GM19351 (cell line): ENCODE measurements around the gene IRF2.

Source experiments
- ATAC-seq: cut with Tn5 transposase; IDR thresholded peaks from one replicate; pipeline ENCODE4 v1.9.1; 2021; ENCODE audit warnings: mild to moderate bottlenecking, moderate library complexity; ENCODE audit not compliant: unreplicated experiment

Gene IRF2

DNA sequence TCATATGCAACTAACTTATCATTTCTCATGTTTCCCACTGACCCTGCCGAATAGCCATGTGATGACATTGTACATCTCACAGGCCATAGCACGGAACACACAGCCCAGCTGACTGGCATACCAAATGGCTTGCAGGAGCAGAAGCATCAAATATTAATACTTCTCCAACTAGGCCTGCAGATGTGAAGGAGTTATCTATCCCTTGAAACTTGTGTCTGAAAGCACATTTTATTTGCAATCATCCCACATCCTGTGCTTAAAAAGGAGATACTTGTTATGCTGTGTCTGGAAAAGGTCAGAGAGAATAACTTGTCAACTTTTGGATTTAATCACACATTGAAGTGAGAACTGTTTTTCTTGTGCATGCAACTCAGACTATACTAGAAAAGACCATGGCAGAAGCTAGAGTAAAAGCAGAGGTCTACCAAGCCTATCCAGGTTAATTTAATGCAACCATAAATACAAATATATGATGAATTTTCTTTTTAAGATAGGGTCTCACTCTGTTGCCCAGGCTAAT lies 100.4 kb downstream of the IRF2 start:
- no peak for ATAC-seq

DNA sequence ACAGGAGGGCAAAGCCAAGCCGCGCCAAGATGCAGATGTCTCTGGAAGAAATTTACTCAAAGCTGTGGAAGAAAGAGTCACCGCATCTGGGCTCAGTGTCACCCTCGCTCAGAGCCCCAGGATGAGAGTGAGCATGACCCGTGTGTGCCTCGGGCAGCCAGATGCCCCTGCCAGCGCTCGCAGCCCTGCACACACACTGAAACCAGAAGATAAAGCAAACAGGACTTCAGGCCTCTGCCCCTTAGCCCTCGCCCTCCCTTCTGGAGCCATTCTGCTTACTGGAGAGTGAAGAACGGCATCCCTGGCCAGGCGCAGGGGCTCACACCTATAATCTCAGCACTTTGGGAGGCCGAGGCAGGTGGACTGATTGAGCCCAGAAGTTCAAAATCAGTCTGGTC lies 103.0 kb downstream of the IRF2 start:
- ATAC-seq, result no peak

DNA sequence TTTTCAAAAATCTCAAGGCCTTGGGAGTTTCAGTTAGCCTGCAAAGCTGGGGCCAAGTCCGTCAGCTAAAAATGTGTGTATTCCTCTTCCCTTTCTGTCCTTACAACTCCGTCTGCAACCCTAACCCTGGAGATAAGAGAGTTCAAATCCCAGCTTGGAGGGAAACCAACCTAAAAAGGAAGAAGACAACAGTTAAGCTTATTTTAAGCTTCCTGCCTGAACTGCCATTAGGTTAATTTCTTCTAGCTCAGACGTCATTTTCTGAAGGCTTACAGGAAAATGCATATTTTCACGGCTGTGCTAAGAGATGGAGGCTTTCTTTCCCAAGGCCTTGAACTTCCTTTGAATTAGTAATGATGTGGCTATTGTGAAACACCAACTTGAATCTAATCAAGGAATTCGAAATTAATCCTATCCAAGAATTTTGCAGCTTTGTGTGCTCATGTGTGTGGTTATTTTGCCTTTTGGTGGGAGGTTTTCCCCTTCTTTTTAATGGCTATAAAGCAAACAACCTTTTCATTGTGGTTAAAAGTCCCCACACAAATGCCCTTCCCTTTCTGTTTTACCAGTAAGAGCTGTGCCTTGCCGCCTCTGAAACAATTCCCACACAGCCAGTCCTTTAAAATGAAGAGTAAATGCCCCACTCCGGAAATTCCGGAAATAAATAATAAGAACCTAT lies 103.5 kb downstream of the IRF2 start:
- no peak for ATAC-seq

DNA sequence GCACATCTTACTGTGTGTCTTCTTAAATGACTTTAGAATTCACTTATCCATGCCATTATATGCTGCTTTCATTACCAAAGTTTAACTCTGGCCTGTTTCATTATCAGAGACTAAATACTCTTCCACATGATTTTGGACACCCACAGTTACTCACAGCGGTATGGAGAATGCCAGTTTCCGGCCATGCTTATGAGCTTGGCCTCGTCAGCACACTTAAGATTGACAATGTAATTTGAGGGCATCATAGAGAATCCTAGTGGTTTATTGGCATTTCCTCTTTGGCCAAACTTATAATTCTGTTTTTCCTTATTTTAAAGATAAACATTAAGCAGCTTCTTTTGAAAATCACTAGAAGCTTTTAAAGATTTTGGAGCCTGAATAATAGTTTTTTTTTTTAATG lies 104.5 kb downstream of the IRF2 start:
- ATAC-seq, result no peak

DNA sequence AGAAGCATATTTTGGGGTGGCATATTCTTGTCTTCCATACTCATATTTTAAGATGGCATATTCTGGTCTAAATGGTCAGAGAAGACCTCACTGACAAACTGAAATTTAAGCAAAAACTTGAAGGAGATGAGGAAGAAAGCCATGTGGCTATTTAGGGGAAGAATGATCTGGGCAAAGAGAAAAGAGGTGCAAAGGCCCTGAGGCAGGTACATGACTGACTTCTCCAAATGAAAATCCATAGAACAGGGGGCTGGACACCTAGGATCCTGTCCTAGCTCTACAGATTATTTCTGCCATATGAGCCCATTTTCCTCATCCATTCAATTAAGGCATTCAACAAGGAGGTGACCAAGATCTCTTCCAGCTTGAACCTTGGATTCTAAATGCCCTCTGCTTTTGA lies 105.6 kb downstream of the IRF2 start:
- no peak for ATAC-seq

DNA sequence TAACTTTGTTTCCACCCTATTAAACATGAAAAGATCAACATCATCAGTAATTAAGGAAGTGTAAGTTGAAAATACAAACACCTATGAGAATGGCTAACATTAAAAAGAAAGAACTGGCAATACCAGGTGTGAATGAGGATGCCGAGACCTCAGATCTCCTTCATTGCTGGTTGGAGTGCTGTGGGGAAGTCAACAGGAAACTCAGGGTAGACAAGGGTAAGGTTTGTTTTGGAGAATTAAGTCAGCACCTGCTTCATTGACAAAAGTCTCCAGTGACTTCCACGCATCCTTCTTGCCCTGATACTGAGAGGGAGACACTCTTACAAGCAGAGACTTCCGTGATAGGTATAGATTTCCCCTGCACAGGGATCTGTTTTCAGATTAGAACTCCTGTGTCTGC lies 106.1 kb downstream of the IRF2 start:
- no peak for ATAC-seq

DNA sequence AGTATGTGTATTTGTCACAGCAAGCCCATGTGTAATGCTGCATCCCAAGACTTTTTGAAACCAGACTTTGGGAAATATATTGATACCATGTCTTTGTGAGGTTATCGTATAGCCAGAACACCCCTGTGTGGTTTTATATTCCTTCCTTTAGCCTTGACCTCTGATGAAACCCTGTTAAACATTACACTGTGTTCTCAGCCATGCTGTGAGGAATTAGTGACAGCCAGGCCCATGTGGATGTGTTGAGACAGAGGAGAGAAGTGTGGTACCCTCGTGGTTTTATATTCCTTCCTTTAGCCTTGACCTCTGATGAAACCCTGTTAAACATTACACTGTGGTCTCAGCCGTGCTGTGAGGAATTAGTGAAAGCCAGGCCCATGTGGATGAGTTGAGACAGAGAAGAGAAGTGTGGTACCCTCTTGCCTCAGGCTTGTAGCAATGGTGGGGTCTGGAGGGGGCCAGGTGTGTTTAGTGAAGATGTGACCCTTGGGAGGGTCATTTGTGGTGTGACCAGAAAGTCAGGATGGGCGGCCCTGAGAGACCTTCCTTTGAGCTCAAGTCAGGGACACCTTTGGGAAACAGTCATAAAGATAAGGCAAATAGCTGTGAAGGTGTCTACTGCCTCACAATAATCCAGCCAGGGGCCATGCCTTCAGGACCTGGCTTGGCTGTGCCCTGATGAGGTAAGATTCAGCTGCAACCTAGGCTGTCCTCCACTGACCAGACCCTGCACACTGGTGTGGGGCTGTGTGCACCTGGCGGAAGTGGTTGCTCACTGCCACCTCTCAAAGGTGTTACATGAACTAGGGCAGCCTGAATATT lies 110.0 kb downstream of the IRF2 start:
- ATAC-seq, result no peak

DNA sequence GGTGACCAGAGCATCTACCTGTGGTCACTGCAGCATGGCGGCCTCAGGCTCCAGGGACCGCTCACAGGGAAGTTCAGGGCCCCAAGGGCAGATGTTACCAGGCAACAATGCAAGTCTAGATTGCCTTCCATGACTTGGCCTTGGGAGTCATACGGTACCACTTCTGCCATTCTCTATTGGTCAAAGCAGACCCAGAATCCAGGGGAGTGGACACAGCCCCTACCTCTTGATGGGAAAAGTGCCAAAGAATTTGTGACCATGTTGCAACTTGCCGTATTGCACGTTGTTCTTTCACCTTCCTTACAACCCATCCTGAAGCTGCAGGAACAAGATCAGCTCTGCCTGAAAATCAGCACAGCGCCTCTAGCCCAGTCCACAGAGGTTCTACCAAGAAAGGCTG lies 111.1 kb downstream of the IRF2 start:
- ATAC-seq, result no peak

DNA sequence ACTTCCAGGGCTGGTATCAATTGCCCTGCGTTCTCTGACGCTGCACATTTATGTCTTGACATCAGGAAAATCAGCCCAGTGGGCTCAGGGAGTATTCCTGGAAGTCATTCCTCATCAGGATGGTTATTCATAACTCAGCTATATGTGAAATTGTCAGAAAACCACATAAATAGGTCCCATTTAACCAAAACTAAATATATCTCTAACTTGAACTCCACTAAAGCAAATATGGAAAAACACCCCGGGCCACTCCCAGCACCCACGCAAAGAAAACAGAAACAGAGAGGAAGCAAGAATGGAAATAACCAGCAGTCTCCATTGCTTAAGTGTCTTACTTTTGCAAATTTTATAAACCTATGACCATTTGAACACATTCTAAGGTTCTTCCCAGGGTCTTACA lies 112.0 kb downstream of the IRF2 start:
- no peak for ATAC-seq

DNA sequence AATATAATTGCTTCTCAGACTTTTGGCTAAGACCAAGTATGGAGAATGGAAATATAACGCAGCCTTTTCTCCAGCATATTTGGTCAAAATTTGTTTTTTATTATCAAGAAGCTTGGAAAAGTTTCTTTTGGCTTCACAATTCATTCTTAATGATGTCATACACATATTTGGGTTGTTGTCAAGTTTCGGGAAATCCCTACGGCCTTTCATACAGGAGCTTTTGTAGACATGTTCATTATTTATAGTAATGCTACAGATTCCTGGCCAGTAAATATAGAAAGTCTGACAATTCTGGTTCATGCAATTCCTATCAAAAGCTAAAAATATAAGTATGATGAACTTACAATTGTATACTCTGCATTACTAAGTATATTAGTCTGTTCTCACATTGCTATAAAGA lies 112.9 kb downstream of the IRF2 start:
- ATAC-seq, result no peak

DNA sequence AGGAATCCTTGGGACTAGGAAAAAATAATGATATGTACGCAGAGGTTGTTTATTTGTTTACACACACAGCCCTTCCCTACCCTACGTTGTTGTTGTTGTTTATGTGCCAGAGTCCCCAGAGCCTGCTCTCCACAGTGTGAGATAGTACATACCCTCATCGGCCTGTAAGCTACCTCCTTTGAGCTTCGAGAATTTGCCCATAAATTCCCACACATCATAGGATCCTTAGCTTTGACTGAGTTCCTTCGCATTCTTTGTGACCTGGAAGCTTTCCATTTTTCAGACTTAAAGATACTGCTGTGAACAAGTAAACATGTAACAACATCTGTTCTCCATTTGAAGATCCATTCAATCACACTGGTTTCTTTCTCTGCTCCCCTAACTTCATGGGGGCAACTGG lies 114.5 kb downstream of the IRF2 start:
- no peak for ATAC-seq

DNA sequence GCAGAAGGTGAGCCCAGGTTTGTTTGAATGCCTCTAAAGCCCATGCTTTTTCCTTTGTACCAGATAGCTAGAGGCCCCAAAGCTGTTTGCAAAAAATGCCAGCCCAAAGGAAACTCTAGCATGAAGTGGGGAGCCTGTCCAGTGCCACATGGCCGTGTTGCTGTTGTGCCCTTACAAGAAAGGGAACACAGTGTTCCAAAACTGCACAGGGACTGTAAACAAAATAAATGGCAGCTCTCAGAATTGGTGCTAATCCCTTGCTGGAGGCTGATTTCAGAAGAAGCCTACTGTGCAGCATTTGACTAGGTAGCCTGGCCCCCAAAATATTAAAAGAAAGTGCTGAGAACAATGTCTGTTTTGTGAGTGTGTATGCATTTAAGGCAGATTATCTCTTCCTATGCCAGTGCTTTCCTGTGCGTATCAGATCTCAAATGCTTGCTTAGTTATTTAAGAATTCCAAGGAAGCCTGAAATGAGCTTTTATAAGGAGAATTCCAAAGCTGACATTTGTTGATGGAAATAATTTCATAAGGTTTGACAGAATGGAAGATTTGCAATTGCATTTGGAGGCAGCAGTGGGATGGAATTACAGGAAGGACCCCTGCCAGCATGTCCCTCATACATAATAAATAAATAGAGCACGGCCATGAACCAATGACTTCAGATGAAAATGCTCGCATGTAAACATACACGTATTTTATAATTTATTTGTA lies 115.7 kb downstream of the IRF2 start:
- no peak for ATAC-seq

DNA sequence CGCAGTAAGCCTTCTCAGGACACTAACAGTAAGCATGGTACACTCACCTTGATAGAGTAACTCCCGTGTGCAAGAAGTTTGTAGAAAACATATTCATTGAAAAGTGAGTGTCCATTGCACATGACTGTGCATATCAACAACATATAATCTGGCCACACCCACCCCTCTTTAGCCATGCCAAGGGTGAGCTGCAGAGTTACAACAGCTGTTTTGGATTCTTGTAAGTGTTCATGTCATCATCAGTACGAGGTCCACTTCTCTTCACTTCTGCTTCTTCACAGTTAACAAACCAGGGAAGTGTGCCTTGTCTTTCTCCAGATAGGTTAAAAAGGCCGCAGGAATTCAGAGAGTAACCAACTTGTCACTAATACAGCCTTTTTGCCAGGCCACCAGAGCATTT lies 116.6 kb downstream of the IRF2 start:
- no peak for ATAC-seq

DNA sequence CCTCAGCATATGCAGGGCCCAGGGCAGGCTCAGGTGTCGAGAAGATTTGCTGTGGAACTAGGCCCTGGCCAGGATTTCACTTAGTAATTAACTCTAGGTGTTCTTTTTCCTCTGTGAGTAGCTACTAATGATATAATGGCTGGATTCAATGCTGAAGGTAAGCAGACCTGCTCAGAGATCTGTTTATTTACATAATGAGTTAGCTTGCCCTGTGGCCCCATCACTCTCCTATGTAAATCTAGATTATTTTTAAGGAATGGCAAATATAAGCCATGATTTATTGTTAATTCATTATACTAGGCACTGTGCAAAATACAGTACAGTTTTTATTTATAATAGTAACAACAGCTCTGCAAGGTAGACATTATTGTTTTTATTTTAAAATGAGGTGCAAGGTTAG lies 117.2 kb downstream of the IRF2 start:
- ATAC-seq, result no peak

DNA sequence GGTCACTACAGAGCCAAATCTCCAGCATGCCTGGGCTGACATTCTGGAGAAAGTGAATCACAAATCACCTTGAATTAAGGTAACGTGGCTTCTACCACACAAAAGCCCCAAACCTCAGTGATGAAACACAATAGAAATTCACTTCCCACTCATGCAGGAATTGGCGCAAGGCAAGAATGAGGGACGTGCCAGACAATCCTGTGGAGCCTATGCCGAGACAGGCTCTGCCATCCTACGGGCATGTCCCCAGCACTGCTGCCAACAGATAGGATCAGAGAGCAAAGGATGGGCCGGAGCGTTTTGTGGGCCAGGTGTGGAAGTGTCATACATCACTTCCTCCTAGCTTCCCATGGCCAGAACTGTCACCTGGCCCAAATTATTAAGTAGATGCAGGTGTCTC lies 118.0 kb downstream of the IRF2 start:
- no peak for ATAC-seq

DNA sequence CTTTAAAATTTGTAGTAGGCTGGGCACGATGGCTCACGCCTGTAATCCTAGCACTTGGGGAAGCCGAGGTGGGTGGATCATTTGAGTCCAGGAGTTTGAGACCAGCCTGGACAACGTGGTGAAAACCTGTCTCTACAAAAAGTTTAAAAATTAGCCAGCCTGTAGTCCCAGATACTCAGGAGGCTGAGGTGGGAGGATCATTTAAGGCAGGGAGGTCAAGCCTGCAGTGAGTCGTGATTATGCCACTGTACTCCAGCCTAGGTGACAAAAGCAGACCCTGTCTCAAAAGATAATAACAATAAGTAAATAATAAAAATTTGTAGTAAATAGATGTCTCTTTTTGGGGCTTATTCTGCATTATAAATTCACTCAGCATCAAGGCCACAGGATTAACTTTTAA lies 118.5 kb downstream of the IRF2 start:
- ATAC-seq, result no peak

DNA sequence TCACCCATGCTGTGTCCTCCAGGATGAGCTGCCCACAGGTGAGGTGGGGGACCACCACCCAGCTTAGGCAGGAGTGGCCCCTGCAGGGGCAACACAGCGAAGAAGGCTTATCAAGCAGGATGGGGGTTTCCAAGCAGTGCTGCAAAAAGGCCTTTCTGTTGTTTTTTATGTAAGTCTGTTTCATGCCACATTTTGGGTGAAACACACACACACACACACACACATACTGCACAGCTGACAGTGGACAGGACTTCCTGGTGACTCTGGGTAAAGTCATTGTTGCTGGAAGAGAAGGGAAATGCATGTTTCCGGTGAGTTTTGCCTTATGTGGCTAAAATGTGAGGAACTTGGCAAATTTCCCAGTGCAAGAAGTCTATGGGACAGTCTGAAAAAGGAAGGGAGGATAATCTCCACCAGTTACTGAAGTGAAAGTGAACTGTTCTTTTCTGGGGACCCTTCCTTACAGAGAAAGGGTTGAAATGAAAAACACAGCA lies 119.2 kb downstream of the IRF2 start:
- peak; percentile 37 for ATAC-seq

DNA sequence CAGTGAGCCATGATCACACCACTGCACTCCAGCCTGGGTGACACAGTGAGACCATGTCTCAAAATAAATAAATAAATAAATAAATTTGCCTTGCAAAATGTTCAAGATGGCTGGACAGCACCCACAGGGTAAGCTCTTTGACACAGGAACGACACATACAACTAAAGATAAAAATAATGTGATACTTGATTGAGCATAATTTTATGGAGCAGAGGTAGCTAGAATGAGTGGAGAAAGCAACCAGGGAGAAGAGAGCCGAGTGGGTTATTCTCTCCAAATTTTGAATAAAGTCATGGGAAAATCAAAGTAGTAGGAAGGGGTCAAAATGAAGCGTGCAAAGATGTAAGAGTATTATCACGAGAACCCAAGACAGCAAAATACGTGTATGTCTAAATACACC lies 121.5 kb downstream of the IRF2 start:
- ATAC-seq, result no peak

DNA sequence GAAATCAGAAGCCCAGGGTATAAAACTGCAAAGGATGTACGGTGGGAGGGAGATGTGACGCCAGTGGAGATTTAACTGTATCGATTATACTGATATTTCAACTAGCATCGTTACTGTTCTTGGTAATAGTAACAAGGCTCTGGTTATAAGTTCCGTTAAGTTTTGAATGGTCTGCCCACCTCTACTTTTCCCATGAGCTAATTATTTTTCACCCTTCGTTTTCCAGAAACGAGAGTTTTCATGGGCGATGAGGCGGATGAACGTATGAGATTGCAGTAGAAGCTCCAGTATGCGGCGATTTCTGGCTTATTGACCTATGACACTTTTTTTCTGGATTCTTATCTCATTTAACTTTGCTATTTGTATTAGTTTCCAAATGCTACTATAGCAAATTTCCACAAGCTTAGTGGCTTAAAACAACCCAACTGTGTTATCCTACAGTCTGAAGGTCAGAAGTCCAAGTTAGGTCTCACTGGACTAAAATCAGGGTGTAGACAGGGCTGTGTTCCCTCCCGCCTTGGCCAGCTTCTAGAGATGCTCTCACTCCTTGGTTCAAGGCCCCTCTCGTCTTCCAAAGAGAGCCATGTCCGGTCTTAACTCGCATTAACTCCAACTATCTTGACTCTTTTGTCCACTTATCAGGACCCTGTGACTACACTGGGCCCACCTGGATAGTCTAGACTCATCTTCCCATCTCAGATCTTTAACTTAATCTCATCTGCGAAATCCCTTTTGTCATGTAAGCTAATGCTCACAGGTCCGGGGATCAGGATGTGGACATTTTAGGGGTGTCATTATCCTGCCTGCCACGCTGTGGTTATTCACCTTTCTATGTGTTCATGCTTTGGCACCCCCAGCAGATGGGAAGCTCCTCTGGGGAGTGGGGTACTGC lies 122.5 kb downstream of the IRF2 start:
- ATAC-seq, result no peak

DNA sequence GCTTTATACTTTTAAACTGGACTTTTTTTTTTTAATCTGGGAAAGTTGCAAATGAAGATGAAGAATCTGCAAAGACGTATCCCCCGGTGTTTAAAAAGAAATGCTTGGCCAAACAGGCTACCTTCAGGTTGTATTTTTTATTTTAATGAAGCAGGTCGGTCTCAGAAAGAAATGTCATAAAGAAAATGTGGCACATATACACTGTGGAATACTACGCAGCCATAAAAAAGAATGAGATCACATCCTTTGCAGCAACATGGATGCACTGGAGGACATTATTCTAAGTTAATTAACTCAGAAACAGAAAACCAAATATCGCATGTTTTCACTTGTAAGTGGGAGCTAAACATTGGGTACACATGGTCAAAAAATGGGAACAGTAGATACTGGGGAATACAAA lies 123.4 kb downstream of the IRF2 start:
- no peak for ATAC-seq
